ENCODE results near the gene TTC39C.

TTC39C gene

GRCh38 chr18:23994361-23994902 is 20.1 kb upstream of the TTC39C start:
- no peak overlapping the region for H3K4me3 ChIP-seq (ENCODE audit: low read depth in 1 of 2, low read length in 2 of 2)
- no peak overlapping the region for H3K9ac ChIP-seq (ENCODE audit: low read depth, low read length)
- H3K4me2 ChIP-seq (ENCODE audit: insufficient read depth, low read length), result no peak overlapping the region

GRCh38 chr18:23995180-23995579 is 19.4 kb upstream of the TTC39C start:
- Histone ChIP-seq H3K9me3 (ENCODE audit: insufficient read depth, low read length, severe bottlenecking) (no peaks in the 10 kb centered on the region), H3K27me3 (ENCODE audit: insufficient read depth, low read length, poor library complexity) (no peaks in the 10 kb centered on the region), H3K27ac (ENCODE audit: low read length) (no peak overlapping the region), H3K36me3 (ENCODE audit: insufficient read depth, low read length) (no peaks in the 10 kb centered on the region), H2AFZ (ENCODE audit: low read depth, low read length) (no peak overlapping the region), H4K20me1 (ENCODE audit: insufficient read depth, low read length) (no peaks in the 10 kb centered on the region), H3K79me2 (ENCODE audit: insufficient read depth, low read length) (no peaks in the 10 kb centered on the region), H3K4me2 (ENCODE audit: insufficient read depth, low read length) (no peak overlapping the region), H3K4me3 (ENCODE audit: low read depth in 1 of 2, low read length in 2 of 2) (no peak overlapping the region), H3K9ac (ENCODE audit: low read depth, low read length) (no peak overlapping the region), H3K4me1 (ENCODE audit: insufficient read depth, low read length) (peaks cover 5% of the 10 kb centered on the region; the same call in 1 of the 2 replicates)
- TF ChIP-seq CTCF (IDR thresholded peaks at IDR 0.05; ENCODE audit: borderline replicate concordance, extremely low read depth, low read length, poor library complexity, severe bottlenecking) (no peak), EZH2 (IDR thresholded peaks at IDR 0.05; ENCODE audit: borderline replicate concordance, low read depth, low read length, severe bottlenecking) (no peak)
- ATAC-seq (ENCODE audit: insufficient read depth, low read depth), result no peak
- no peak for DNase-seq

More at GRCh38 chr18:23994361-23994902, 20.1 kb upstream of the TTC39C start:
- Histone ChIP-seq H2AFZ (ENCODE audit: low read depth, low read length) (no peak overlapping the region), H3K27ac (ENCODE audit: low read length) (no peak overlapping the region), H3K9me3 (ENCODE audit: insufficient read depth, low read length, severe bottlenecking) (no peaks in the 10 kb centered on the region), H4K20me1 (ENCODE audit: insufficient read depth, low read length) (no peaks in the 10 kb centered on the region), H3K27me3 (ENCODE audit: insufficient read depth, low read length, poor library complexity) (no peaks in the 10 kb centered on the region), H3K4me1 (ENCODE audit: insufficient read depth, low read length) (peaks cover 5% of the 10 kb centered on the region; the same call in 1 of the 2 replicates), H3K79me2 (ENCODE audit: insufficient read depth, low read length) (no peaks in the 10 kb centered on the region), H3K36me3 (ENCODE audit: insufficient read depth, low read length) (no peaks in the 10 kb centered on the region)
- peak; percentile 45; the same call in 2 of the 3 replicates for ATAC-seq (ENCODE audit: insufficient read depth, low read depth)
- DNase-seq, result no peak
- TF ChIP-seq CTCF (IDR thresholded peaks at IDR 0.05; ENCODE audit: borderline replicate concordance, extremely low read depth, low read length, poor library complexity, severe bottlenecking) (no peak), EZH2 (IDR thresholded peaks at IDR 0.05; ENCODE audit: borderline replicate concordance, low read depth, low read length, severe bottlenecking) (no peak)

GRCh38 chr18:23998018-23998417 is 16.5 kb upstream of the TTC39C start:
- Histone ChIP-seq H3K27me3 (ENCODE audit: insufficient read depth, low read length, poor library complexity) (no peaks in the 10 kb centered on the region), H3K36me3 (ENCODE audit: insufficient read depth, low read length) (no peaks in the 10 kb centered on the region), H3K9ac (ENCODE audit: low read depth, low read length) (no peak overlapping the region), H2AFZ (ENCODE audit: low read depth, low read length) (no peak overlapping the region), H4K20me1 (ENCODE audit: insufficient read depth, low read length) (no peaks in the 10 kb centered on the region), H3K79me2 (ENCODE audit: insufficient read depth, low read length) (no peaks in the 10 kb centered on the region), H3K9me3 (ENCODE audit: insufficient read depth, low read length, severe bottlenecking) (no peaks in the 10 kb centered on the region), H3K4me1 (ENCODE audit: insufficient read depth, low read length) (peaks cover 5% of the 10 kb centered on the region; the same call in 1 of the 2 replicates), H3K27ac (ENCODE audit: low read length) (no peak overlapping the region), H3K4me3 (ENCODE audit: low read depth in 1 of 2, low read length in 2 of 2) (no peak overlapping the region), H3K4me2 (ENCODE audit: insufficient read depth, low read length) (no peak overlapping the region)
- DNase-seq (no peak), ATAC-seq (ENCODE audit: insufficient read depth, low read depth) (no peak)
- TF ChIP-seq CTCF (IDR thresholded peaks at IDR 0.05; ENCODE audit: borderline replicate concordance, extremely low read depth, low read length, poor library complexity, severe bottlenecking) (no peak), EZH2 (IDR thresholded peaks at IDR 0.05; ENCODE audit: borderline replicate concordance, low read depth, low read length, severe bottlenecking) (no peak)

Measured in DND-41 (cell line).